Type B pancreatic cell (in vitro differentiated cells): ENCODE results near the gene MEG3. TPM values are rescaled to one million over a fixed set of nuclear protein-coding genes. Genes with fewer than 3 reads are reported as not detected.

Source experiments
- DNase-seq: peaks from one replicate; pipeline ENCODE4 v3.0.0; 2021; ENCODE audit warnings: mixed read lengths; ENCODE audit not compliant: unreplicated experiment; ENCODE audit errors: extremely low spot score
- H3K27ac Mint-ChIP-seq: 2 replicates; pipeline ENCODE4 v1.8.0; 2021; ENCODE audit warnings: mild to moderate bottlenecking, mixed read lengths
- H3K27me3 Mint-ChIP-seq: 2 replicates; pipeline ENCODE4 v1.8.0; 2021; ENCODE audit warnings: mixed read lengths
- H3K36me3 Mint-ChIP-seq: 2 replicates; pipeline ENCODE4 v1.8.0; 2021; ENCODE audit warnings: mixed read lengths
- H3K4me1 Mint-ChIP-seq: one replicate; pipeline ENCODE4 v1.8.0; 2021; ENCODE audit warnings: mixed read lengths; ENCODE audit not compliant: unreplicated experiment
- H3K4me3 Mint-ChIP-seq: 2 replicates; pipeline ENCODE4 v1.8.0; 2021; ENCODE audit warnings: mild to moderate bottlenecking, mixed read lengths
- H3K9me3 Mint-ChIP-seq: 2 replicates; pipeline ENCODE4 v1.8.0; 2021; ENCODE audit warnings: mixed read lengths
- total RNA-seq: library from RNA; stranded (reverse); gene quantifications from 2 replicates; pipeline ENCODE4 v1.2.1, GENCODE V29; 2021; ENCODE audit warnings: low replicate concordance
- TF ChIP-seq, protein P1 (sequence below): fragments of 200-600 bp; sonication (generic); conservative IDR thresholded peaks from 2 replicates; pipeline ENCODE4 v1.5.0; 2021; ENCODE audit warnings: antibody characterized with exemption, mild to moderate bottlenecking

MEG3 gene
- total RNA-seq, 1 donor from 2014 or later = 0.68 TPM

GRCh38 chr14:100887728-100888335 is 61.9 kb downstream of the MEG3 start:
- no peak overlapping the region for H3K4me3 Mint-ChIP-seq
- peaks cover 27% of the 10 kb centered on the region for H3K4me1 Mint-ChIP-seq
- TF ChIP-seq, protein P1, sequence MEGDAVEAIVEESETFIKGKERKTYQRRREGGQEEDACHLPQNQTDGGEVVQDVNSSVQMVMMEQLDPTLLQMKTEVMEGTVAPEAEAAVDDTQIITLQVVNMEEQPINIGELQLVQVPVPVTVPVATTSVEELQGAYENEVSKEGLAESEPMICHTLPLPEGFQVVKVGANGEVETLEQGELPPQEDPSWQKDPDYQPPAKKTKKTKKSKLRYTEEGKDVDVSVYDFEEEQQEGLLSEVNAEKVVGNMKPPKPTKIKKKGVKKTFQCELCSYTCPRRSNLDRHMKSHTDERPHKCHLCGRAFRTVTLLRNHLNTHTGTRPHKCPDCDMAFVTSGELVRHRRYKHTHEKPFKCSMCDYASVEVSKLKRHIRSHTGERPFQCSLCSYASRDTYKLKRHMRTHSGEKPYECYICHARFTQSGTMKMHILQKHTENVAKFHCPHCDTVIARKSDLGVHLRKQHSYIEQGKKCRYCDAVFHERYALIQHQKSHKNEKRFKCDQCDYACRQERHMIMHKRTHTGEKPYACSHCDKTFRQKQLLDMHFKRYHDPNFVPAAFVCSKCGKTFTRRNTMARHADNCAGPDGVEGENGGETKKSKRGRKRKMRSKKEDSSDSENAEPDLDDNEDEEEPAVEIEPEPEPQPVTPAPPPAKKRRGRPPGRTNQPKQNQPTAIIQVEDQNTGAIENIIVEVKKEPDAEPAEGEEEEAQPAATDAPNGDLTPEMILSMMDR = no peak
- H3K36me3 Mint-ChIP-seq = no peaks in the 10 kb centered on the region
- H3K9me3 Mint-ChIP-seq = peaks cover 6% of the 10 kb centered on the region
- no peak for DNase-seq
- peaks cover 8% of the 10 kb centered on the region for H3K27me3 Mint-ChIP-seq
- peak overlapping the region; percentile 0 for H3K27ac Mint-ChIP-seq

DNA sequence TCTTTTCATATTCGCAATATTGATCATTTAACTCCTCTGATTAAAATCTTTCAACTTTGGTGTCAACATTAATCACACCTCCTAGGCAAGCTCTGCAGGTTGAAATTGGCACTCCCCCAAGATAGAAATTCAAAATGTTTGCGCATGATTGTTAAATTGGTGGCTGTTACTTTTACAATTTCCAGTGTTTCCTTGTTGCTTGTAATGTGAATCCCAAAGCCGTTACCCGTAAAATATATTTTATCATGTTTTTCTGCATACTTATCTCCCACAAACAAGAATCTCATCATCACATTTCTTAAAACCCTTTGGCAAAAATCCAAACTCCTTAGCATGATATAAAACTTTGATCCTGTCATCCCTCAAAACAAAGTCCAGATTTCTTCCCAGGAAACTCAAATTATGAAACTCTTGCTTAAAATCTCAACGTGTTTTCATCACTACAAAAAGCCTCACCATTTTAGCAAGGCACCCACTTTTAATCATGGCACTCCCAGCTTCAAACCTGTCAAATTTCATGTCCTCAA is 62.9 kb downstream of the MEG3 start:
- H3K4me3 Mint-ChIP-seq = peak overlapping the region; percentile 20
- DNase-seq = no peak
- peaks cover 8% of the 10 kb centered on the region for H3K27me3 Mint-ChIP-seq
- no peak overlapping the region for H3K27ac Mint-ChIP-seq
- H3K9me3 Mint-ChIP-seq = peaks cover 4% of the 10 kb centered on the region
- H3K36me3 Mint-ChIP-seq = no peaks in the 10 kb centered on the region
- peaks cover 27% of the 10 kb centered on the region for H3K4me1 Mint-ChIP-seq
- TF ChIP-seq, protein P1 = no peak

DNA sequence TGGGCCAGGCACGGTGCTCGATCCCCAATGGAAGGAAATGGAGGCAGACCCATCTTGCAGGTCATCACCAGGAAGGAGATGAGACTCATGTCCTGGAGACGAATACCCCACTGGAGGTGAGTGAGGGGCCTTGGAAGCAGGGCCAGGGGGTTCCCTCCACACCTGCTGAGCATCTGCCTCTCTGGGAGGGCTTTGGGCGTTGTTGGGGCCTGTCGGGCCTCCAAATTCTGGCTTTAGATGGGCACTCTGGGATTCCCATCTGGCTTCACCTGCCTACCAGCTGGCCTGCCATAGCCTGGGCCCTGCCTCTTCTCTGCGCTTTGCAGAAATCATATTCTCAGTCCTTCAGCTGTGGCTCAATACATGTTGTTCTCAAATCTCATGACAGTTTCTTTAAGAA is 63.7 kb downstream of the MEG3 start:
- H3K27me3 Mint-ChIP-seq = peaks cover 7% of the 10 kb centered on the region
- peak; percentile 56 for DNase-seq

DNA sequence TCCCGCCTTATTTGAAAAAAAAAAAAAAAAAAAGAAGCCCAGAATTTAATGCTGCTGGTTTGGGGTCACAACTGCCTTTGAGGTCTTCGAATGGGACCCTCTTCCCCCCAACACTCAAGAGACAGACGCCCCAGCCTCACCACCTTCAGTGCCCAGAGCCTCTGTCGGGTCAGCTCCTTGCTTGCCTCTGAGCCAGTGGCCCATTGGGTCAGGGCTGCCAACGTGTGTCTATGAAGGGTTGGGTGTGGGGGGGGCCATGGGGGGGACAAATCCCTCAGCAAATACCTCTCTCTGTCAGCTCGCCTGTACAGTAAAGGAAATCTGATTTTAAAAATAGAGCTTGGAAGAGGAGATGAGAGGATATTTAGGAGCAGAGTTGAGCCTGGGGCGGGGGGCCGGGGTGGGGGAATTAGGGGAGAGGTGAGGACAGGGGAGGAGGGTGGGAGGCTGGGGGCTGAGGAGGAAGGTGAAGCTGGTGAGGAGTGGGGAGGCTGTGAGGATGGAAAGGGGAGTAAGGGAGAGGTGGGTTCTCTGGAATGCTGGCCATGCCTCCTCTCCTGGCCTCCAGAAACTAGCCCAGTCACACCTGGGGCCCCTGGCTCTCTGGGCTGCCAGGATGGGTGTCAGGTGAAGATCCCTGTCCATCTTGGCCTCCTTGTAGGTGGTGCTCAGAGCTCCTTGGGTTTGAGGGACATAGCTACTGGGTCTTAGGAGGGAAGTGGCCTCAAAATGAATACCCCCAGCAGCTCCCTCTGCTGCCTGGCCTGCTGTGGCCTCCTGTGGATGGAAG is 64.3 kb downstream of the MEG3 start:
- Mint-ChIP-seq H3K4me3 (no peak overlapping the region), H3K36me3 (no peaks in the 10 kb centered on the region), H3K27me3 (peaks cover 9% of the 10 kb centered on the region), H3K9me3 (peaks cover 4% of the 10 kb centered on the region), H3K4me1 (peaks cover 31% of the 10 kb centered on the region), H3K27ac (no peak overlapping the region)
- peak; percentile 27 for DNase-seq
- TF ChIP-seq, protein P1 = no peak

More for the DNA sequence above, 63.7 kb downstream of the MEG3 start:
- Mint-ChIP-seq H3K36me3 (no peaks in the 10 kb centered on the region), H3K9me3 (peaks cover 4% of the 10 kb centered on the region), H3K4me1 (peaks cover 27% of the 10 kb centered on the region), H3K27ac (no peak overlapping the region), H3K4me3 (peak overlapping the region; percentile 46)
- TF ChIP-seq, protein P1 = no peak

DNA sequence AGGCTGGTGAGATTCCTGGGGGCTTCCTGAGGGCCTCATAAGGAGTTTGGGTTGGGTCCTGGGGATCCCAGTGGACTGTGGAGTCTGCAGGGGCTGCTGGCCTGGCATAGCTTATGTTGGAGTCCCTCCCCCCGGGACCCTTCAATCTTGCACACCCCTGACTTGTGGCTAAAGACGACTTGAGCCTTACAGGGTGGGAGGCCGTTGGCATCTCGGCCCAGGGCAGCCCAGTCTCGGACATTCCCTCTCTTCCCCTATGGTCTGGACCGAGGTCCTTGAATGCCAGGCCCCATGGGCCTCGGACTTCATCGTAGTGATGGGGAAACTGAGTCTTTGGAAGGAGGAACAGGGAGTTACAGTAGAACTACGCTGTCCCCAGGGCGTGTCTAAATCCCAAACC is 65.1 kb downstream of the MEG3 start:
- TF ChIP-seq, protein P1 = no peak
- Mint-ChIP-seq H3K4me3 (no peak overlapping the region), H3K27me3 (peaks cover 8% of the 10 kb centered on the region), H3K9me3 (no peaks in the 10 kb centered on the region), H3K36me3 (no peaks in the 10 kb centered on the region), H3K4me1 (peaks cover 28% of the 10 kb centered on the region), H3K27ac (no peak overlapping the region)
- DNase-seq = peak; percentile 54
